ENCODE results near the gene KRT31. TPM values are rescaled to one million over a fixed set of nuclear protein-coding genes. Genes with fewer than 3 reads are reported as not detected.
"Not testable (repeated sequence)": the region's sequence is repeated elsewhere in the genome, so short reads cannot be mapped to it uniquely, and the experiment has no call there.

The KRT31 gene
- polyA plus RNA-seq, 3 donors, result not detected

DNA sequence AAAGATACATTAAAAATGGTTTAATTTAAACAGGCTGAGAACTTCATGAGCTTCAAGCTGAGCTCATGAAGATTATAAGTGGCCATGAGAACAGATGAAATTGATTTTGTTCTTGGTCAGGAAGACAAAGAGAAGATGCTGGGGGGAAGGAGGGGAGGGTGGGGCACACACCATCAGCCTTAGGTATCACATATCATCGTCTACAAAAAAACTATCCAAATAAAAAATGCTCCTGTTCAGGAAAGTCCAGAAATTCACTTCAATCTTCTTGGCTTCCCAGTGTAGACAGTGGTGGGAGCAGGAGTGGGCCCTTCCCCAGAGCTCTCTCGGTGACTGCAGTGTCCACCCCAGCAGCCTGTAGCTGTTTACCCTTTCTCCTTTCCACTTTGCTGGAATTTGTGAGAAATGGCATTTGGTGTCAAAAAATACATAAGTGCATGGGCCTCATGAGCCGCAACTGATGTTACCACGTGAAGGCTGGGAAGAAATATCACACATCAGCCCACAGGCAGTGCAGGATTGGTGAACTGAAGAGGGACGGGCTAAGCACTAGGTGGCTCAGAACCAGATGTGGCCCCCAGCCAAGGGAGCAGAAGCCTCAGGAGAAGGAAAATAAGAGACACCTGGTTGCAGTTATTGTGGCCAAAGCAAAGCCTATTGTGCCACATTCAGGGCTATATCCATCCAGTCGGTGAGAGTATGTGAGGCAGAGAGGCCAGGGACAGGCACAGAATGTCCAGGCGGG, 20.9 kb upstream of the KRT31 start:
- DNase-seq (ENCODE audit: low read depth in 3 of 3, low spot score in 2 of 3), result no peak

GRCh38 chr17:41417576-41418015, 20.2 kb upstream of the KRT31 start:
- DNase-seq (ENCODE audit: low read depth in 3 of 3, low spot score in 2 of 3), result no peak

DNA sequence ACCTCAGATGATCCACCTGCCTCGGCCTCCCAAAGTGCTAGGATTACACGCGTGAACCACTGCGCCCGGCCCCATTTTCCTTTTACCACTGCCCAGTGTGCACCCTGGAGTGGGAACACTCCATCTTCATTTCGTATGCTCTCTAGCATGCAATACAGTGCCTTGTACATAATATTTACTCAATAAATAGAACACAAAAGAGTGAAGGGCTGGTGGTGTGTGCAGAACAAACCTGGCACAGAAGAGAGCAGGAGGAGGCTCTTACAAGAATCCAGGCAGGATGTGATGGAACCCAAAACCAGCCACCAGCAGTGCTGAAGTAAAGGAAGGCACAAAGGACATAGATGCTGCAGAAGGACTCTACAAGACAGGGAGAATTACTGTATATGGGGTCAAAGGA, 19.7 kb upstream of the KRT31 start:
- DNase-seq (ENCODE audit: low read depth in 3 of 3, low spot score in 2 of 3), result no peak

DNA sequence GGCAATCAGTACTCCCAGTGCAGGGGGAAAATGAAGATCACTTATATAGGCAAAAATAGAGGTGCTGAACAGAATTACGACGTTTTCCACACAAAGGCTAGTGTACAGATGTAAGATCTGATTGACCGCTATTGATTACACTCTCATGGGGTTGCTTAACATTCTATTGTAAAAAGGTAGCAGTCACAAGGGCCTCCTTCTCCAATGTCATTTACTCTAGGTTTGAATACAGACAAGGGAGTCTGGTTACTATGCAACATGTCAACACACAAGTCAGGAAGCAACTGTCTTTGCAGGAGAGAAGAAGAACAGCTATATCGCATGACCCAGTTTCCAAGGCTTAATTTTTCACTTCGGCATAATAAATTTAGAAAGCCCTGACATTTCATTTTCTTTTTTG, 19.1 kb upstream of the KRT31 start:
- peak in 2 of 3 donors; percentile 14 to 15 for DNase-seq (ENCODE audit: low read depth in 3 of 3, low spot score in 2 of 3)

DNA sequence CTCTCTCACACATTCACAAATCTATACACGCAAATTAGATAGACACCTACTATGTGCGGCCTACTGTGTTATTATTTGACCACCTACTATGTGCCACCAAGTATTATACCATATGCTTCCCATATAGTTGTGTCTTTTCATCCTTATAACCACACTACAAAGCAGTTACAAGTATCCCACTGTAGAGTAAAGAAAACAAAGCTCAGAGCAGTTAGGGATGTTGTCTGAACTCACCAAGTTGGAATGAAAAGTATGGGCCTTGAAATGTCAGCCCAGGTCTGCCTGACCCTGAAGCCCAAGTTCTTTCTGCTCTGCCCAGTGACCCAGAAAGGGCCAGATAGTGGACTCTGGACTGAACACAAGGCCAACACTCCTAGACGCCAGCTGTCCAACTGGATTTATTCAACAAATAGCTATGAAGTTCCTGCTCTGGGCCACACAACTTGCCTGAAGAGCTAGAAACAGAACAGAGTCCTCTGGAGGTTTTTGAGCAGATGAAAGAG, 18.5 kb upstream of the KRT31 start:
- peak in 1 of 3 donors; percentile 8 for DNase-seq (ENCODE audit: low read depth in 3 of 3, low spot score in 2 of 3)

DNA sequence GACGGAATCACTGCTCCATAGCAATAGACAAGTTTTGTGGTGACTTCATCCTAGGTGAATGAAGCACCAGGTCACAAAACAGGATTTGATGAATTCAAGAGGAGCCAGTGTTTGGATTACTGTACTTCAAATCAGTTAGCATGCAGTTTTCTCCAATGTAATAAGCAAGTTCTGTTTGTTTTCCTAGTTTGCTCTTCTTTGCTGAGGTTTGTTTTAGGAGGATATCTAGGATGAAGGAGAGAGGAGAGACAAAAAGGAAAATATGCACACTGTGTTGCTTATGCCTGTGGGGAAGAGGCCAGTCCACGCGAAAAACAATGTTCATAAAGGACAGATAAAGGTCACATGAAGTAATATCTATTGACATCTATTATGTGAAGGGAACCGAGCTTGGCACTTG, 18.0 kb upstream of the KRT31 start:
- DNase-seq (ENCODE audit: low read depth in 3 of 3, low spot score in 2 of 3), result no peak

DNA sequence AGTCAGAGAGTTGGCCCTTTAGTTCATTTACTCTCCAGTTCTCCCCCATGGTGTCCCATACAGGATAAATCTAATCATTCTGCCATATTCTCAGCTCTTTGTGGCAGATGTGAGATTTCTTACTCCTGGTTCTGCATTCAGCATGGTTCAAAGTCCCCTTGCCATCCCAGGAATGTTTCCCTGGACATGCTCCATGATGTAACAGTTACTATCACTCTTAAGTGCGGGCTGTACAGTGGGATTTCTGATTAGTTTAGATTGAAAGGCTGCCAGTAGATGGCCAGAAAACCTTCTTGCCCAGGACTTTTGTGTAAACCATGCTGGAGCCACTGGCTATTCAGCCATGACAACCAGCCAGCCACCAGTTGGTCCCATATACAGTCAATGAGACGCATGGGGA, 16.6 kb upstream of the KRT31 start:
- DNase-seq (ENCODE audit: low read depth in 3 of 3, low spot score in 2 of 3), result no peak

GRCh38 chr17:41413353-41413957, 16.0 kb upstream of the KRT31 start:
- no peak for DNase-seq (ENCODE audit: low read depth in 3 of 3, low spot score in 2 of 3)

DNA sequence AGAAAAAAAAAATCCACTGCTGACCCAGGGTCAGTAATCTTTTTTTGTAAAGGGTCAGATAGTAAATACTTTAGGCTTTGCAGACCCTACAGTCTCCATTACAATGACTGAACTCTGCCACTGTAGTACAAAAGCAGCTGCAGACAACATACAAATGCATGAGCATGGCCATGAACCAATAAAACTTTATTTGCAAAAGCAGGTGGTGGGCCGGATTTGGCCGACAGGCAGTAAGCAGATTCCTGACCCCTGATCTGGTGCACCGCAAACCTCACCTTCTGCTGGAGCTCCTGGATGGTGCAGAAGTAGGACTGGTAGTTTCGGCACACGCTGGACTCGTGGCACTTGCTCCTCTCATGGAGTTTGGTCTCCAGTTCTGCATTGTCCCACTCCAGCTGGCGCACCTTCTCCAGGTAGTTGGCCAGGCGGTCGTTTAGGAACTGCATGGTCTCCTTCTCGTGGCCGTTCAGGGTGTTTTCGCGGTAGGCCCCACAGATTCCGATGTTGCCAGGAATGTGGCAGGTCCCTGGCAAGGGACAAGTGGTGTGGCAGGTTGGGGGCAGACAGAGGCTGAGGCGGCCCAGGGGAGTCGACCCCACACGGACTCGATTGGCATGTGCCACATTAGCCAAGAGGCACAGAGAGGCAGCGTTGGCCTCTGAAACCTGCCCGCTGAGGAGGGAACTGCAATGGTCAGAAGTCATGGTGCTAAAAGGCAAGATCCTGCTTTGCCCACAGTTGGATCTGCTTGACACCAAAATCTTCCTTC, 13.8 kb upstream of the KRT31 start:
- DNase-seq (ENCODE audit: low read depth in 3 of 3, low spot score in 2 of 3), result no peak

DNA sequence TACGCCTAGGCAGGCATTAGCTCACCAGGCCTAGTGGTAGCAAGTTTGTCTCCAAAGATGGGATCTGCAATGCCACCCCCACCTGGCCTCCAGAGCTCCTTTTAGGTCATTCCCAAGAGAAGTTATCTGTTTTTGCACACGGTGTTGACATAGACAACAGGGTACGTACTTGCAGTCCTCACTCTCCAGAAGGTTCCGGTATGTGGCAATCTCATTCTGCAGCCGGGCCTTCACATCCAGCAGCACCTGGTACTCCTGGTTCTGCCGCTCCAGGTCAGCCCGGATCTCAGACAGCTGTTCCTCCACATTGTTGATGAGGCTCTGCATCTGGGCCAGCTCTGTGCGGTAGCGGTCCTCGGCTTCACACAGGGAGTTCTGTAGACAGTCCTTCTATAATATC, 9.8 kb upstream of the KRT31 start:
- DNase-seq (ENCODE audit: low read depth in 3 of 3, low spot score in 2 of 3), result no peak

- DNase-seq (ENCODE audit: low read depth in 3 of 3, low spot score in 2 of 3), result no peak
Observed at GRCh38 chr17:41406205-41406604, 8.8 kb upstream of the KRT31 start.

DNA sequence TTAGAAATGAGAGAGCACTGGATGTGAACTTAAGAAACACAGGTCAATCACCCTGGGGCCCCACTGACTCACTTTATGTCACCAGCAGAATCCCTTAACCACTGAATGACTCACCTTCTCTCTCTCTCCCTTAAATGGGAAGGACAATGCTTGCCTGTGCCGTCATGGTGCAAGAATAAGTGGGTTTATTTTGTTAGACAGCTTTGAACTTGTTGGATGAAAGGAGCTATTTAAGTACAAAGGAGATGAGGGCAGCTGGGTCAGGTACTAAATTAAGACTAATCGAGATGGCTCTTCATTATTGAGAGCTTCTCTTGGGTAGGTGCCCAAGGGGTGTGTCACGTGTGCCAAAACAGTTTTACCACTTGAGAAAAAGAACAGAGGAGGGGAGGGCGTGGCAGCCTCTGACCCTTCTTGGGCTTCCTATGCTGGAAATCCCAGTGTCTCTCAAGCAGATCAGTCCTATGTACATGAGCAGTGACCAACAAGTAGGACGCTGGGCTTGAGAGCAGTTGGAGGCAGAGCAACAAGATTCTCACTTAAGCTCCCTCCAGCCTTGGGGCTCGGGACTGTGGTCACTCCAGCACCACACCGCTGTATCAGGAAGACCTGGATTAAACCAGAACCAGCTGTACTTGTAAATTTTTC, 6.7 kb upstream of the KRT31 start:
- no peak for DNase-seq (ENCODE audit: low read depth in 3 of 3, low spot score in 2 of 3)

- no peak for DNase-seq (ENCODE audit: low read depth in 3 of 3, low spot score in 2 of 3)
Observed at GRCh38 chr17:41403404-41404023, 6.1 kb upstream of the KRT31 start.

DNA sequence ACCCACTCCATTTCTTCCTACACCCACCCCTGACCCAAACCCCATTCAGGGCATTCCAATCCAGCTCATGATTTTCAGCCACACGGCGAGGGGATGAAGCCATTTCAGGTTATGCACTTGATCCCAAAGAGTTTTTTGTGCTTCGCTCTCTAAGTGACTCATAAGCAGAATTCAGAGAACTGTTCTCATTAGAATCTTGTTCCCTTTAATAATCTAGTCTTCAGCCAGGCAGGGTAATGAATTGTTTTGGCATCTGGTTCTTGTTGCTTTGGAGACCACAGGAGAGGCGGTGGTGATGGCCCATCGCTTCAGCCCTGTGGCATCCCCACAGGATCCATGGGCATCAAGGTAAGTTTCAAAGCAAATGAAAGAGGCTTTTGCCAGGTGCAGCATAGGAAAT, 4.8 kb upstream of the KRT31 start:
- no peak for DNase-seq (ENCODE audit: low read depth in 3 of 3, low spot score in 2 of 3)

- DNase-seq (ENCODE audit: low read depth in 3 of 3, low spot score in 2 of 3), result no peak
Observed at GRCh38 chr17:41396340-41396739, 1.1 kb downstream of the KRT31 start.

DNA sequence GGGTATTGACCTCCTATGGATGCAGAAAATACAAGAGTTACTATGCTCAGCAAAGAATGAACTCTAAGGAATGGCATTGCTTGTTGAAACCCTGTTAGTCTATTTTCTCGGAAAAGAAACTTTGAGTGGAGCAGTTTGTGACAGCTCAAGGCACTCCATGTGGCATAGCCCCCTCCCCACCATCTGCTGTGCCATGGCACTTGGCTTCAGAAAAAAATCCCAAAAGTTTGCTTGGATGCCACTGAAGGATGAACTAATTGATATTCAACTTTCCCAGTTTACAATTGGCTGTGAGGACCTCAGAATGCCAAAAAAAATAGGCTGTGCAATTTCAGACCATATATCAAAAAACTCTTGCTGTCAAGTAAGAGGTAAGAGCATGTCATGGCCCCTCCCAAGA, 1.8 kb downstream of the KRT31 start:
- DNase-seq (ENCODE audit: low read depth in 3 of 3, low spot score in 2 of 3), result no peak

- DNase-seq (ENCODE audit: low read depth in 3 of 3, low spot score in 2 of 3), result not testable (repeated sequence)
Observed at GRCh38 chr17:41395044-41395443, 2.4 kb downstream of the KRT31 start.

DNA sequence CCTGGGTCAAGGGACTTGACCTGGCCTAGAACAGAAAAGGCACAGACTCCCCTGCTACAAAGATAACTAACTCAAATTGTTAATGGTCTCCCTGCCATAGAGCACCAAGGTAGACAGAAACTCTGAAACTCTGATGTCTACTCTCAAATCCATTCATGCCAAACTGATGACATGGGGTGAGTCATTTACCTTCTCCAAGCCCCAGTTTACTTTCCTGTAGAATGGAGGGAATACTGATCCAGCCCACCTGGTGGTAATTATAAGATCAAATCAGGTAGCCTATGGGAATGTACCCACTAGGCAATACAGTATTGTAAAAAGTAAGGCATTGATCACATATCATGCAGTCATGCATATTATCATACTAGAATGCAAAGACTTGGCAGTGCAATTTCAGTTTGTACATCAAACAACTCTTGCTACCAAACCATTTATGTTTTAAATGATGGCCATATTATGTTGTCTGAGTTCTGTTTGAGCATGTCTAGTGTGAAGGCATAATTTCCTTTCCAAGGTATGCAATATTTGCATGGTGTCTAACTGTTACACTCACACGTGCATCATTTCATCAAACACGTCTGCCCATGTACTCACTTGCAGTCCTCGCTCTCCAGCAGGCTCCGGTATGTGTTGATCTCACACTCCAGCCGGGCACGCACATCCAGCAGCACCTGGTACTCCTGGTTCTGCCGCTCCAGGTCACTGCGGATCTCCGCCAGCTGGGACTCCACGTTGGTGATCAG, 3.0 kb downstream of the KRT31 start:
- no peak for DNase-seq (ENCODE audit: low read depth in 3 of 3, low spot score in 2 of 3)

- DNase-seq (ENCODE audit: low read depth in 3 of 3, low spot score in 2 of 3), result no peak
Observed at GRCh38 chr17:41393826-41394225, 3.6 kb downstream of the KRT31 start.

DNA sequence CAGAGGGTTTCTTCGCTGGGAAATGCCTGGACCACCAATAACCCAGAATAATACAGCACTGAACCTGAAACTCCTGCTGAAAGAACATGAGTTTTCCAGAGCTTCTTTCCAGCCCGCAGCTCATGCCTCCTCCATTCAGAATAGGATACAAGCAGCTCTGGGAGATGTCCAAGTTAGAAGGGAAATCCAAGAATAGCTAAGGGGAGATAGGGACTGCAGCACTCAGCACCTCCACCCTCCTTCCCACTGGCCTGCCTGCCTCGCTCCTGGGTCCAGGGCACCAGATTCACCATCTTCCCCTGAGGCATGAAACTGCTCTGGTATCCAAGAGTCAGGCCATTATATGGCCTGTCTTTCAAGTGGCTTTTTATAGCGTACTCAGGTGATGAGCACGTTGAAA, 4.1 kb downstream of the KRT31 start:
- no peak for DNase-seq (ENCODE audit: low read depth in 3 of 3, low spot score in 2 of 3)

Measured in right renal cortex interstitium (tissue), 3 donors.